ENCODE data around the gene ABR.
"Not testable (repeated sequence)": the region's sequence is repeated elsewhere in the genome, so short reads cannot be mapped to it uniquely, and the experiment has no call there.

Gene ABR

GRCh38 chr17:1047177-1047878 is 132.5 kb downstream of the ABR start:
- Histone ChIP-seq H3K27ac (ENCODE audit: low read length) (no peak overlapping the region), H3K4me2 (ENCODE audit: low read length) (no peak overlapping the region), H3K36me3 (replicated peaks; ENCODE audit: low read depth, low read length) (no peaks in the 10 kb centered on the region), H4K20me1 (ENCODE audit: insufficient read depth, low read length) (no peaks in the 10 kb centered on the region), H3K9me3 (ENCODE audit: insufficient read depth, low read length) (no peaks in the 10 kb centered on the region), H3K27me3 (ENCODE audit: low read depth, low read length) (no peaks in the 10 kb centered on the region), H3K4me1 (ENCODE audit: low read length) (no peaks in the 10 kb centered on the region), H3K79me2 (ENCODE audit: low read length) (no peaks in the 10 kb centered on the region), H3K4me3 (ENCODE audit: low read length) (no peak overlapping the region), H3K9ac (ENCODE audit: low read length) (no peak overlapping the region), H2AFZ (ENCODE audit: low read depth, low read length) (no peak overlapping the region)
- TF ChIP-seq EZH2phosphoT487 (IDR thresholded peaks at IDR 0.05; ENCODE audit: low read depth) (no peak), CTCF (IDR thresholded peaks at IDR 0.05; ENCODE audit: low read depth, low read length) (no peak)

- no peaks in the 10 kb centered on the region for H4K20me1 ChIP-seq (ENCODE audit: insufficient read depth, low read length)
- H3K4me1 ChIP-seq (ENCODE audit: low read length), result no peaks in the 10 kb centered on the region
- no peak overlapping the region for H3K4me2 ChIP-seq (ENCODE audit: low read length)
- no peak overlapping the region for H3K4me3 ChIP-seq (ENCODE audit: low read length)
- H3K9ac ChIP-seq (ENCODE audit: low read length), result no peak overlapping the region
- H3K36me3 ChIP-seq (replicated peaks; ENCODE audit: low read depth, low read length), result no peaks in the 10 kb centered on the region
- H3K27ac ChIP-seq (ENCODE audit: low read length), result no peak overlapping the region
- H2AFZ ChIP-seq (ENCODE audit: low read depth, low read length), result no peak overlapping the region
- H3K79me2 ChIP-seq (ENCODE audit: low read length), result no peaks in the 10 kb centered on the region
- TF ChIP-seq CTCF (IDR thresholded peaks at IDR 0.05; ENCODE audit: low read depth, low read length), result no peak
- TF ChIP-seq EZH2phosphoT487 (IDR thresholded peaks at IDR 0.05; ENCODE audit: low read depth), result no peak
- H3K9me3 ChIP-seq (ENCODE audit: insufficient read depth, low read length), result no peaks in the 10 kb centered on the region
- no peaks in the 10 kb centered on the region for H3K27me3 ChIP-seq (ENCODE audit: low read depth, low read length)
These were observed 134.3 kb downstream of the ABR start for GRCh38 chr17:1045456-1045855.

- H3K36me3 ChIP-seq (replicated peaks; ENCODE audit: low read depth, low read length); H3K27me3 ChIP-seq (ENCODE audit: low read depth, low read length); H3K9me3 ChIP-seq (ENCODE audit: insufficient read depth, low read length); H2AFZ ChIP-seq (ENCODE audit: low read depth, low read length); H3K79me2 ChIP-seq (ENCODE audit: low read length); H3K4me3 ChIP-seq (ENCODE audit: low read length); H3K27ac ChIP-seq (ENCODE audit: low read length); H3K4me1 ChIP-seq (ENCODE audit: low read length); H4K20me1 ChIP-seq (ENCODE audit: insufficient read depth, low read length); H3K9ac ChIP-seq (ENCODE audit: low read length); H3K4me2 ChIP-seq (ENCODE audit: low read length): not testable (repeated sequence)
These were observed 135.3 kb downstream of the ABR start for GRCh38 chr17:1044387-1045009.

GRCh38 chr17:1043601-1044251 is 136.1 kb downstream of the ABR start:
- no peaks in the 10 kb centered on the region for H3K4me1 ChIP-seq (ENCODE audit: low read length)
- no peak overlapping the region for H3K9ac ChIP-seq (ENCODE audit: low read length)
- H3K4me3 ChIP-seq (ENCODE audit: low read length), result no peak overlapping the region
- H3K79me2 ChIP-seq (ENCODE audit: low read length), result no peaks in the 10 kb centered on the region
- H3K27ac ChIP-seq (ENCODE audit: low read length), result no peak overlapping the region
- no peaks in the 10 kb centered on the region for H4K20me1 ChIP-seq (ENCODE audit: insufficient read depth, low read length)
- TF ChIP-seq EZH2phosphoT487 (IDR thresholded peaks at IDR 0.05; ENCODE audit: low read depth) (no peak), CTCF (IDR thresholded peaks at IDR 0.05; ENCODE audit: low read depth, low read length) (no peak)
- no peak overlapping the region for H3K4me2 ChIP-seq (ENCODE audit: low read length)
- H3K9me3 ChIP-seq (ENCODE audit: insufficient read depth, low read length), result no peaks in the 10 kb centered on the region
- H2AFZ ChIP-seq (ENCODE audit: low read depth, low read length), result no peak overlapping the region
- H3K27me3 ChIP-seq (ENCODE audit: low read depth, low read length), result no peaks in the 10 kb centered on the region
- H3K36me3 ChIP-seq (replicated peaks; ENCODE audit: low read depth, low read length), result no peaks in the 10 kb centered on the region

Data from OCI-LY3 (cell line).